Stimulated activated CD4-positive, alpha-beta T cell treated with anti-CD3 and anti-CD28 coated beads, Interleukin-12 subunit alpha, Interleukin-12 subunit beta, amount 100 ng/mL, for 24 hours (primary cell): ENCODE measurements around the gene VASH2.

Source experiments
- DNase-seq, 2 experiments: peaks; one replicate each; pipeline ENCODE4 v3.0.0-alpha.2; 2020; ENCODE audit warnings: low read depth in 2 of 2

The VASH2 gene

GRCh38 chr1:213035573-213035972, 85.2 kb downstream of the VASH2 start:
- no peak for DNase-seq
